H1 (cell line): Measurements from ENCODE around the gene NAV3. TPM values are rescaled to one million over a fixed set of nuclear protein-coding genes. Genes with fewer than 3 reads are reported as not detected.

Source experiments
- CTCF ChIA-PET: fragments of 300-600 bp; sonication (Branson Sonifier 250); formaldehyde crosslinking; loops from one replicate; lab custom pipeline; 2021; ENCODE audit not compliant: partially characterized antibody; lab: Charles Lee
- POLR2A ChIA-PET: fragments of 300-600 bp; sonication (Branson Sonifier 250); formaldehyde crosslinking; loops from one replicate; lab custom pipeline; 2021; ENCODE audit warnings: inconsistent platforms; ENCODE audit not compliant: partially characterized antibody; lab: Charles Lee
- DNase-seq, 2 experiments: peaks; one replicate each; pipeline versions ENCODE4 v3.0.0 to v3.0.0-alpha.2; 2010 to 2022; ENCODE audit warnings: low spot score in 2 of 2, low read depth in 1 of 2, mixed read lengths in 1 of 2
- FAIRE-seq: peaks from 2 replicates; lab custom pipeline; 2011; peaks lifted over from hg19 to GRCh38; lab: Jason Lieb, UNC
- H2AFZ ChIP-seq: 2 replicates; pipeline ENCODE4 v1.8.1; 2012; ENCODE audit warnings: low read length, inconsistent platforms
- H2AK5ac ChIP-seq: 2 replicates; pipeline ENCODE4 v1.6.1; 2013; ENCODE audit warnings: low read depth, low read length
- H2BK120ac ChIP-seq: replicated peaks from 2 replicates; pipeline ENCODE3; 2013; ENCODE audit warnings: low read depth, low read length, inconsistent platforms
- H2BK12ac ChIP-seq: 2 replicates; pipeline ENCODE4 v1.6.1; 2013; ENCODE audit warnings: low read depth, low read length
- H2BK15ac ChIP-seq: 2 replicates; pipeline ENCODE4 v1.6.1; 2013; ENCODE audit warnings: low read length
- H2BK20ac ChIP-seq: 2 replicates; pipeline ENCODE4 v1.6.1; 2013; ENCODE audit warnings: low read length
- H2BK5ac ChIP-seq: 2 replicates; pipeline ENCODE4 v1.6.1; 2013; ENCODE audit warnings: low read depth, low read length
- H3K14ac ChIP-seq: 2 replicates; pipeline ENCODE4 v1.6.1; 2013; ENCODE audit warnings: inconsistent platforms; ENCODE audit not compliant: insufficient read length
- H3K18ac ChIP-seq: 2 replicates; pipeline ENCODE4 v1.6.1; 2013; ENCODE audit warnings: low read length; ENCODE audit errors: extremely low read depth
- H3K23ac ChIP-seq: 2 replicates; pipeline ENCODE4 v1.6.1; 2013; ENCODE audit warnings: inconsistent platforms; ENCODE audit not compliant: insufficient read length
- H3K23me2 ChIP-seq: 2 replicates; pipeline ENCODE4 v1.6.1; 2013; ENCODE audit warnings: low read depth, low read length
- H3K27ac ChIP-seq: 2 replicates; pipeline ENCODE4 v1.6.1; 2011; ENCODE audit warnings: low read depth, low read length, inconsistent platforms
- H3K27me3 ChIP-seq, 4 experiments: replicated peaks in 1 of 4; 1 replicate in 1 of 4; 2 replicates in 3 of 4; pipeline versions ENCODE4 v1.6.1 to v1.8.1; 2011 to 2013; ENCODE audit warnings: low read length in 3 of 4, mild to moderate bottlenecking in 3 of 4, inconsistent platforms in 2 of 4, mixed read lengths in 2 of 4, moderate library complexity in 1 of 4; ENCODE audit not compliant: control insufficient read depth in 3 of 4, insufficient read depth in 3 of 4; ENCODE audit errors: extremely low read depth in 1 of 4
- H3K36me3 ChIP-seq, 4 experiments: 2 replicates each; pipeline versions ENCODE4 v1.6.1 to v1.8.1; 2011 to 2013; ENCODE audit warnings: mild to moderate bottlenecking in 4 of 4, low read length in 3 of 4, moderate library complexity in 2 of 4, control low read depth in 1 of 4, inconsistent platforms in 1 of 4; ENCODE audit not compliant: insufficient read depth in 4 of 4, control insufficient read depth in 2 of 4
- H3K4ac ChIP-seq: replicated peaks from 2 replicates; pipeline ENCODE3; 2013; ENCODE audit warnings: low read length, low read depth, mixed read lengths, inconsistent platforms; ENCODE audit not compliant: insufficient read length
- H3K4me1 ChIP-seq, 4 experiments: replicated peaks in 1 of 4; 1 replicate in 1 of 4; 2 replicates in 3 of 4; pipeline versions ENCODE4 v1.6.1 to v1.8.1; 2011 to 2013; ENCODE audit warnings: low read length in 3 of 4, inconsistent platforms in 2 of 4, mixed read lengths in 1 of 4; ENCODE audit not compliant: insufficient read depth in 4 of 4, control insufficient read depth in 3 of 4
- H3K4me2 ChIP-seq, 2 experiments: 2 replicates each; pipeline versions ENCODE4 v1.6.1 to v1.8.1; 2011 to 2013; ENCODE audit warnings: low read depth in 2 of 2, low read length in 2 of 2, control low read depth in 1 of 2, inconsistent platforms in 1 of 2, mild to moderate bottlenecking in 1 of 2; ENCODE audit not compliant: insufficient read depth in 1 of 2
- H3K4me3 ChIP-seq, 4 experiments: fragments of 200-600, 300-600 bp in 1 of 4; sonication (generic), shearing (Covaris generic), sonication (Bioruptor Twin) in 1 of 4; 2 replicates each; pipeline versions ENCODE4 v1.5.1 to v1.8.1; 2011 to 2016; ENCODE audit warnings: low read length in 4 of 4, low read depth in 3 of 4, control low read depth in 2 of 4, inconsistent platforms in 2 of 4, mild to moderate bottlenecking in 2 of 4, mixed read lengths in 1 of 4, moderate library complexity in 1 of 4; ENCODE audit not compliant: insufficient read depth in 2 of 4; ENCODE audit errors: extremely low read depth in 1 of 4
- H3K56ac ChIP-seq: replicated peaks from 2 replicates; pipeline ENCODE3; 2013; ENCODE audit warnings: low read depth, mild to moderate bottlenecking, mixed read lengths, low read length, inconsistent platforms; ENCODE audit not compliant: insufficient read length
- H3K79me1 ChIP-seq: 2 replicates; pipeline ENCODE4 v1.6.1; 2013; ENCODE audit warnings: low read depth, low read length, control low read depth
- H3K79me2 ChIP-seq, 2 experiments: 2 replicates each; pipeline versions ENCODE4 v1.6.1 to v1.8.1; 2012 to 2013; ENCODE audit warnings: low read length in 2 of 2, mild to moderate bottlenecking in 2 of 2, inconsistent platforms in 1 of 2; ENCODE audit not compliant: insufficient read depth in 2 of 2, control insufficient read depth in 1 of 2
- H3K9ac ChIP-seq, 4 experiments: replicated peaks in 1 of 4; 1 replicate in 1 of 4; 2 replicates in 3 of 4; pipeline versions ENCODE4 v1.6.1 to v1.8.1; 2011 to 2013; ENCODE audit warnings: low read depth in 3 of 4, low read length in 3 of 4, control low read depth in 2 of 4, mild to moderate bottlenecking in 2 of 4, moderate library complexity in 2 of 4, inconsistent platforms in 1 of 4; ENCODE audit errors: extremely low read depth in 1 of 4
- H3K9me3 ChIP-seq, 2 experiments: 2 replicates each; pipeline versions ENCODE4 v1.6.1 to v1.8.1; 2012 to 2013; ENCODE audit warnings: mild to moderate bottlenecking in 2 of 2, moderate library complexity in 2 of 2, control low read depth in 1 of 2, inconsistent platforms in 1 of 2, low read depth in 1 of 2, low read length in 1 of 2, mixed read lengths in 1 of 2; ENCODE audit not compliant: insufficient read depth in 2 of 2
- H4K20me1 ChIP-seq, 2 experiments: replicated peaks in 1 of 2; 2 replicates each; pipeline versions ENCODE3 to v1.8.1; 2011 to 2013; ENCODE audit warnings: inconsistent platforms in 2 of 2, low read length in 2 of 2, mild to moderate bottlenecking in 1 of 2; ENCODE audit not compliant: insufficient read depth in 2 of 2, control insufficient read depth in 1 of 2
- H4K5ac ChIP-seq: 2 replicates; pipeline ENCODE4 v1.6.1; 2013; ENCODE audit warnings: low read length, low read depth, mixed read lengths, inconsistent platforms; ENCODE audit not compliant: insufficient read length
- H4K8ac ChIP-seq: 2 replicates; pipeline ENCODE4 v1.8.0; 2013; ENCODE audit warnings: mild to moderate bottlenecking, moderate library complexity, low read length, inconsistent platforms; ENCODE audit not compliant: insufficient read depth; ENCODE audit errors: extremely low read depth
- H4K91ac ChIP-seq: replicated peaks from 2 replicates; pipeline ENCODE3; 2013; ENCODE audit warnings: low read length, mixed read lengths, inconsistent platforms; ENCODE audit not compliant: insufficient read length
- RFX5 ChIP-seq: IDR thresholded peaks from 2 replicates; pipeline ENCODE4 v1.6.1; 2011; ENCODE audit warnings: low read depth, low read length, improper control_type of control experiment, borderline replicate concordance
- SAP30 ChIP-seq: fragments of 300-600 bp; sonication (generic); IDR thresholded peaks from 2 replicates; pipeline ENCODE4 v1.7.1; 2012; ENCODE audit warnings: low read length, moderate library complexity, mild to moderate bottlenecking, inconsistent platforms; ENCODE audit not compliant: insufficient read depth, insufficient replicate concordance
- WGBS, 2 experiments: shearing (Covaris generic) in 1 of 2; methylation state at CpG; one replicate each; pipeline versions ENCODE4 v1.1.6 to v1.1.7; 2013 to 2015; ENCODE audit warnings: low lambda C conversion rate in 2 of 2, mixed read lengths in 2 of 2, inconsistent platforms in 1 of 2, low coverage in 1 of 2, missing lambda C conversion rate in 1 of 2; ENCODE audit not compliant: insufficient replicate concordance in 2 of 2, insufficient coverage in 1 of 2, insufficient read length in 1 of 2; ENCODE audit errors: extremely low coverage in 1 of 2, missing lambda C conversion rate in 1 of 2; 5-methylcytosine and 5-hydroxymethylcytosine counted together
- polyA plus RNA-seq, 7 experiments: library from polyadenylated mRNA; depleted of rRNA in 3 of 7; stranded (reverse) in 5 of 7; unstranded in 2 of 7; fragments of >200 nt in 5 of 7; fragments of 200-250 nt in 2 of 7; gene quantifications; 1 replicate in 5 of 7; 2 replicates in 1 of 7; 4 replicates in 1 of 7; pipeline versions ENCODE4 v1.2.1 to v1.2.3, GENCODE V29; 2011 to 2013; ENCODE audit warnings: missing spikeins in 2 of 7, mixed read lengths in 2 of 7
- total RNA-seq: library from RNA; stranded (reverse); fragmentation: NEBNext Ultra II Directional; extraction: Animal tissue kit (Norgen Biotek cat#: 25700); gene quantifications from 2 replicates; pipeline ENCODE4 v1.2.1, GENCODE V29; 2021

Gene NAV3
- total and polyA plus RNA-seq, 2 of the 8 experiments (the other 6 are each of a cell fraction or from before 2014, with no cell fraction given) = 0.47 to 5.0 TPM

GRCh38 chr12:77980782-77981181 is 150.1 kb downstream of the NAV3 start:
- no peak overlapping the region for H4K5ac ChIP-seq
- no peak overlapping the region for H2BK5ac ChIP-seq
- H4K91ac ChIP-seq = no peak overlapping the region
- no peak overlapping the region for H3K23ac ChIP-seq
- H3K18ac ChIP-seq = no peak overlapping the region
- no peak overlapping the region for H3K56ac ChIP-seq
- no peak overlapping the region for H4K8ac ChIP-seq
- H3K79me1 ChIP-seq = no peaks in the 10 kb centered on the region
- H3K4me2 ChIP-seq = no peak overlapping the region
- H2BK15ac ChIP-seq = no peak overlapping the region
- CTCF ChIA-PET = no interaction called here
- no peak for DNase-seq
- WGBS, 2 experiments = 92% methylated on average over 2 of the region's 2 CpGs; no CpG with 5 or more reads in 1 of the 2 experiments
- H2BK12ac ChIP-seq = no peak overlapping the region
- no peak overlapping the region for H3K27ac ChIP-seq
- H3K4me1 ChIP-seq = no peaks in the 10 kb centered on the region
- no peaks in the 10 kb centered on the region for H3K36me3 ChIP-seq
- H3K23me2 ChIP-seq = peaks cover 2% of the 10 kb centered on the region; the same call in 1 of the 2 replicates
- no peaks in the 10 kb centered on the region for H3K27me3 ChIP-seq
- no peak overlapping the region for H3K9ac ChIP-seq
- H3K4me3 ChIP-seq = no peak overlapping the region
- no peak for FAIRE-seq
- H3K14ac ChIP-seq = no peak overlapping the region
- H2BK120ac ChIP-seq = no peak overlapping the region
- TF ChIP-seq RFX5 (no peak), SAP30 (no peak)
- no peak overlapping the region for H3K4ac ChIP-seq
- H4K20me1 ChIP-seq = no peaks in the 10 kb centered on the region
- H2BK20ac ChIP-seq = no peak overlapping the region
- no peaks in the 10 kb centered on the region for H3K79me2 ChIP-seq
- H3K9me3 ChIP-seq = no peaks in the 10 kb centered on the region
- POLR2A ChIA-PET = no interaction called here
- H2AK5ac ChIP-seq = no peak overlapping the region
- H2AFZ ChIP-seq = no peak overlapping the region
